GM19240 (cell line): ENCODE results near the gene SYNPR.

Source experiments
- DNase-seq: peaks from one replicate; pipeline ENCODE4 v3.0.0; 2011; ENCODE audit warnings: low spot score; ENCODE audit not compliant: insufficient read length

The SYNPR gene

DNA sequence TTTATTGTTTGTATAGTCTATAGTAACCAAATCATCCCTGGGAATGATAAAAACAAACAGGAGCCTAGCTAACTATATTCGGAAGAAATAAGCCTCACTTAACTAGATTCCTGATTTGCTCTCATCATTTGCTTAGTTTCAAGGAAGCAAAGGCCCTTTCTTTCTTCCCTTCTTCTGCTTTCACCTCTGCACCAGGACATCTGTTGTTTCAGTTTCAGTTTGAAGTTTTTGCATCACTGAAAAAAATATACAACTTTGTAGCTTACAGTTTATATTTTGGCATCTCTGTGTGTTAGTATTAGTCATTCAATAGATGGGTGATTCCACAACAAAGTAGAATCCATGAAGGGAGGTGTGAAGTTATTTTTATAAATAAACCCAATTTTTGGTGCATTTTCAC, 260.8 kb downstream of the SYNPR start:
- no peak for DNase-seq

DNA sequence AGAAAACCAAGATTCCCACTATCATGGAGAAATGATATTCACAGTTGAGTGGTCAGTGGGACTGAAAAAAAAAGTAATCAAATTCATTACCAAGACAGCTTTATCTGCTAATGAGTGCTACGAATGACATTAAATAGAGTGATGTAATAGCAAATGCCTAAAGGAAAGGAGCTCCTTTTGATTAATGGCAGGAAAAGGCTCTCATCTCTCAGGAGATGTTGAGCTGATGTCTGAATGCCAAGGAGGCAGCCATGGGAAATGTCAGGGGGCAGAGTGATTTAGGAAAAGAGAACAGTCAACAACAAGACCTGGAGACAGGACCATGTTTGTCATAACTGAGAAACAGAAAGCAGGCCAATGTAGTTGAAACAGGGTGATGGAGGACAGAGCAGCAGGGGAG, 277.7 kb downstream of the SYNPR start:
- DNase-seq: no peak

DNA sequence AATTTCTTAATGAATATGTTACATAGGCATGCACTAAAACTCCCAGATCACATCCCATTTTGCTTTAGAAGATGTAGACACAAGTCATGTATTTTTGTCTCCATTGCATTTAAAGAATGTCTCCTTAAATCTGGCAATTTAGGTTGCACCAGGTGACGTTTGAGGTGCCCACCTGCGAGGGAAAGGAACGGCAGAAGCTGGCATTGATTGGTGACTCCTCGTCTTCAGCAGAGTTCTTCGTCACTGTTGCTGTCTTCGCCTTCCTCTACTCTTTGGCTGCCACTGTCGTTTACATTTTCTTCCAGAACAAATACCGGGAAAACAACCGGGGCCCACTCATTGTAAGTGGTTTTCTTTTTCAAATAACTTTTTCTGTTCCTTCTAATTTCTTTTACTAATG, 278.3 kb downstream of the SYNPR start:
- DNase-seq: no peak

GRCh38 chr3:63557912-63558311, 279.8 kb downstream of the SYNPR start:
- DNase-seq: no peak

GRCh38 chr3:63559884-63560283, 281.8 kb downstream of the SYNPR start:
- DNase-seq: no peak

DNA sequence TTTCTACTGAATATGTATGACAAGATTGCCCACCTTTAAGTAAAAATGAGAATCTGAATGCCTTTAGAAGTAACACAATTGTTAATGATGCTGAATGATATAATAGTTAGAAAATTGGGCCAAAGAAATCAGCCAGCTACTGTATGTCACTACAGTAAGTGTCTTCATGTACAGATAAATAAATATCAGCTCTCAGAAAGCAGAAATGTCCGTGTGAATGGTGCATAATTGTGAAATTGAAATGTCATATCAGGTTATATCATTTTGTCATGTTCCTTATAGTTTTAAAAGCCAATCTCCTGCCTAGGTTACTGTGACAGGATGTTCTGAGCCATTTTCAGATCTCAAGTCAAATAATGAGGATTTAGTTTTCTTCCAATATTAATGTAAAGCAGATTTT, 283.8 kb downstream of the SYNPR start:
- DNase-seq: no peak

GRCh38 chr3:63562323-63562722, 284.2 kb downstream of the SYNPR start:
- DNase-seq: no peak

- no peak for DNase-seq
Observed at GRCh38 chr3:63563572-63563971, 285.5 kb downstream of the SYNPR start.

GRCh38 chr3:63565220-63565619, 287.1 kb downstream of the SYNPR start:
- no peak for DNase-seq

DNA sequence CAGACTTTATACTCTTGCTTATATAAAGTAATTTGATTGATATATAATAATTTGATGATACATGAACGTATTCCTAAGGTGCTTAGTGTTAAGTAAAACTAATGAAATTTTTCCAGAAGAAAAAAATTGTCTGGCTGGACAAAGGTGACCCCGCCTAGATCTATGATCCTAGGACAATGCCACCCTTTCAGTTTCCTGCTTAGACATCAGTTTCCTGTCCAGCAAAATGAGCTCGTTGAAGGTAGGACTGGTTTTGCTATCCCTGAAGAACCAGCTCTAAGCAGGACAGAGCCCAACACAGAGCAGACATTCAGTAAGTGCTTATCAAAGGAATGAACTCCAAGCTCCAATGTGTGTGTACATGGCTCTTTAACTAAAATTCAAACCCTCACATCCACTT, 293.6 kb downstream of the SYNPR start:
- no peak for DNase-seq

- no peak for DNase-seq
Observed at GRCh38 chr3:63576846-63577245, 298.7 kb downstream of the SYNPR start.

GRCh38 chr3:63578858-63579257, 300.8 kb downstream of the SYNPR start:
- DNase-seq: no peak

GRCh38 chr3:63580151-63580550, 302.0 kb downstream of the SYNPR start:
- no peak for DNase-seq

- no peak for DNase-seq
Observed at GRCh38 chr3:63582943-63583500, 304.9 kb downstream of the SYNPR start.

GRCh38 chr3:63584681-63585080, 306.6 kb downstream of the SYNPR start:
- DNase-seq: no peak

- DNase-seq: no peak
Observed at GRCh38 chr3:63585927-63586326, 307.8 kb downstream of the SYNPR start.

DNA sequence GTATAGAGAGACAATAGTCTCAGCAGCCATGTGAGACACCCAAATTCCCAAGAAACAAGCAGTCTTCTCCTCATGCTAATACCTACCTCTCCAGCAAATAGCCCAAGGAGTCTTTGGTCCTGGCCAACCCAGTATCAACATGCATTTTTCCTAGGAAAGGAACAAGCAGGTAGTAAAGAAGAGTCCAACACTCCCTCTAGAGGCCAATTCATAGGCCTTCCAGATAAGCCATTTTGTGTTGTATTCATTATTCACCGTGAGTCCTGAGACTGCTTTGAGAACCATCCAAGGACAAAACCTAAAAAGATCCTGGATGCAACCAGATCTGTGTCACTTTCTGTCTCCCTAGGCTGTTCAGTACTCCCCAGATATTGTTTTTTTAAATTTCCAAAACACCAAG, 310.8 kb downstream of the SYNPR start:
- DNase-seq: no peak

- DNase-seq: no peak
Observed at GRCh38 chr3:63593779-63594178, 315.7 kb downstream of the SYNPR start.

DNA sequence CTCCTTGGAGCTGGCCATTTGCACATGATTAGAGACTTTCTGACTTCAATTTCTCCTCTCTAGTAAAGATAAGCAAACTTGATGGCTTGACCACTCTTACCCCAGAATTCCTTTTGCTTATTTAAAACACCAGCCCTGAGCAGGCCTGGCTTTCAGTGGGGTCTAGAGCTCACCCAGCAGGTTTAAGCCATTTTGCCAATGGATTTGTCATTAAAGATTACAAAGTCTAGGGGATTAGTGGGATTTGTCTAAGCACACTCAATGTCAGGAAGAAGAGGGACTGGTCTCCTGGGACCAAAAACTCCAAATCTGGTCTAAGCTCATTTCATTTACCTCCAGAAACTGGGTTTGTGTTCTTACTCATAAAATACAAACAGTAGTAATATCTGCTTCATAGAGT, 317.1 kb downstream of the SYNPR start:
- no peak for DNase-seq

GRCh38 chr3:63597019-63597418, 318.9 kb downstream of the SYNPR start:
- DNase-seq: no peak

DNA sequence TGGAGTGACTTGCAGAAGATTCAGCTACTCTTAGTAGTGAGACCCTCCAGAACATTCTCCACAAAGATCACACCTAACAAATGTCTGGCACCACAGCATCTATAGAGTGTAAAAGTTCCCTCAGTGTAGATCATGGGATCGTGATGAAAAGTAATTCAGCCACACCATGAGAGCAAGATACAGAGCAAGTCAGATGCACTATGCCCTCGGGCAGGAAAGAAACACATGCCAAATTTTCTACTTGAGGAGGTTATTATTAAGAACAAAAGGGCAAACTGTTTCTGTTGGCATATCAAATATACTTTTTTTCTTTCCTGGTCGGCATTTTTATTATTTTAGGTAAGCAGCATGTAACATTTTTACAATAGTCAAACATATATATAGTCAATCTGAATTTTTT, 329.6 kb downstream of the SYNPR start:
- DNase-seq: no peak

DNA sequence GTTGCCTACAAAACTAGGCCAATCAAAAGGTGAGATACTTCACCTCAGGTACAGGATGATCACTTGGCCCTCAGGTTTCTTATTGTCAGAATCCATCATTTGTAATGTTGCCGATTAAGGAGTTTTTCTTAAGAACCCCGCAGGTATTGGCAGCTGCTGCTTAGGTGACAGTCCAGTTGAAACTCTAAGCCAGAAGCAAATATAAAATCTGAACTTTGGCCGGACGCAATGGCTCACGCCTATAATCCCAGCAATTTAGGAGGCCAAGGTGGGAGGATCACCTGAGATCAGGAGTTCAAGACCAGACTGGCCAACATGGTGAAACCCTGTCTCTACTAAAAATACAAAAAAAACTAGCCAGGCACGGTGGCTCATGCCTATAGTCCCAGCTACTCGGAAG, 331.3 kb downstream of the SYNPR start:
- DNase-seq: no peak

GRCh38 chr3:63609834-63610233, 331.7 kb downstream of the SYNPR start:
- no peak for DNase-seq

DNA sequence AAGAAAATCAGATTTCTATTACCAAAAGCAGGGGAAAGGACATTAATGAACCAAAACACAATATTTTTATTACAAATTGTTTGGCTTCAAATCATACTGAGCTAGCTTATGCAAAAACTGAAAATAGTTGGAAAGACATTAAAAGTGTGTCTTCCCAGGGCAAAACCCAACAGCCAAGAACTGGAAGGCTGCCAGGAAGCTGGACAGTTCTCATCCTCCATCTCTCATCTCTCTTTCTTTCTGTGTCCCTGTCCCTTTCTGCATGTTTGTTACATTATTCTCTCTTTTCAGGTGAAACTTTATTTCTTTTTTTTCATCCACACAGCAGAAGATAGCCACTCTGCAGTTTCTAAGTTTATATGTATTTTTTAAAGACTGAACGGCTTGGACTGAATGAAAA, 333.3 kb downstream of the SYNPR start:
- DNase-seq: no peak
